ENCODE results near the gene C10orf71. TPM values are rescaled to one million over a fixed set of nuclear protein-coding genes. Genes with fewer than 3 reads are reported as not detected.

C10orf71 gene
- total and polyA plus RNA-seq, 4 donors = not detected

GRCh38 chr10:49364051-49364450, 65.1 kb downstream of the C10orf71 start:
- Histone ChIP-seq H3K9me3 (ENCODE audit: control insufficient read depth in 4 of 4, insufficient read depth in 3 of 4, low read length in 3 of 4) (peaks cover 0 to 2% (median 0%) of the 10 kb centered on the region in 4 donors), H3K27me3 (ENCODE audit: control insufficient read depth in 3 of 3, insufficient read depth in 3 of 3, low read length in 2 of 3) (peaks cover 0 to 7% (median 0%) of the 10 kb centered on the region in 3 donors), H3K27ac (ENCODE audit: low read depth in 1 of 2, low read length in 1 of 2) (no peak overlapping the region), H3K36me3 (ENCODE audit: control insufficient read depth in 4 of 4, insufficient read depth in 4 of 4, low read length in 4 of 4) (no peaks in the 10 kb centered on the region), H3K4me3 (no peak overlapping the region), H3K4me1 (ENCODE audit: control insufficient read depth in 5 of 5, insufficient read depth in 5 of 5, low read length in 5 of 5) (peaks cover 0 to 13% (median 5%) of the 10 kb centered on the region in 5 donors), H3K9ac (ENCODE audit: insufficient read depth in 1 of 2, low read length in 2 of 2) (no peak overlapping the region)
- TF ChIP-seq CTCF (IDR thresholded peaks at IDR 0.05; ENCODE audit: control extremely low read depth, extremely low read depth) = no peak
- ATAC-seq (ENCODE audit: insufficient read depth, low FRiP score) (no peak), DNase-seq (no peak)
- WGBS, 2 donors = 58 to 83% methylated on average over 5 of the region's 5 CpGs

GRCh38 chr10:49364747-49365146, 65.8 kb downstream of the C10orf71 start:
- no peaks in the 10 kb centered on the region for H3K36me3 ChIP-seq (ENCODE audit: control insufficient read depth in 4 of 4, insufficient read depth in 4 of 4, low read length in 4 of 4)
- WGBS, 2 donors = 76 to 90% methylated on average over 8 of the region's 8 CpGs
- peaks cover 0 to 12% (median 0%) of the 10 kb centered on the region in 3 donors for H3K27me3 ChIP-seq (ENCODE audit: control insufficient read depth in 3 of 3, insufficient read depth in 3 of 3, low read length in 2 of 3)
- H3K27ac ChIP-seq (ENCODE audit: low read depth in 1 of 2, low read length in 1 of 2) = no peak overlapping the region
- no peak for TF ChIP-seq CTCF (IDR thresholded peaks at IDR 0.05; ENCODE audit: control extremely low read depth, extremely low read depth)
- peaks cover 0 to 13% (median 5%) of the 10 kb centered on the region in 5 donors for H3K4me1 ChIP-seq (ENCODE audit: control insufficient read depth in 5 of 5, insufficient read depth in 5 of 5, low read length in 5 of 5)
- H3K9me3 ChIP-seq (ENCODE audit: control insufficient read depth in 4 of 4, insufficient read depth in 3 of 4, low read length in 3 of 4) = no peaks in the 10 kb centered on the region
- H3K9ac ChIP-seq (ENCODE audit: insufficient read depth in 1 of 2, low read length in 2 of 2) = no peak overlapping the region
- ATAC-seq (ENCODE audit: insufficient read depth, low FRiP score) = no peak
- H3K4me3 ChIP-seq = no peak overlapping the region
- DNase-seq = no peak

- no peaks in the 10 kb centered on the region for H3K9me3 ChIP-seq (ENCODE audit: control insufficient read depth in 4 of 4, insufficient read depth in 3 of 4, low read length in 3 of 4)
- no peaks in the 10 kb centered on the region for H3K36me3 ChIP-seq (ENCODE audit: control insufficient read depth in 4 of 4, insufficient read depth in 4 of 4, low read length in 4 of 4)
- no peak overlapping the region for H3K4me3 ChIP-seq
- ATAC-seq (ENCODE audit: insufficient read depth, low FRiP score) (no peak), DNase-seq (no peak)
- WGBS, 2 donors = 87 to 88% methylated on average over 3 of the region's 3 CpGs
- peaks cover 0 to 12% (median 0%) of the 10 kb centered on the region in 3 donors for H3K27me3 ChIP-seq (ENCODE audit: control insufficient read depth in 3 of 3, insufficient read depth in 3 of 3, low read length in 2 of 3)
- TF ChIP-seq CTCF (IDR thresholded peaks at IDR 0.05; ENCODE audit: control extremely low read depth, extremely low read depth) = no peak
- no peak overlapping the region for H3K27ac ChIP-seq (ENCODE audit: low read depth in 1 of 2, low read length in 1 of 2)
- no peak overlapping the region for H3K9ac ChIP-seq (ENCODE audit: insufficient read depth in 1 of 2, low read length in 2 of 2)
- H3K4me1 ChIP-seq (ENCODE audit: control insufficient read depth in 5 of 5, insufficient read depth in 5 of 5, low read length in 5 of 5) = peaks cover 0 to 9% (median 2%) of the 10 kb centered on the region in 5 donors
Measured at GRCh38 chr10:49365275-49365674, 66.3 kb downstream of the C10orf71 start.
